Thoracic aorta (tissue), 2 donors: ENCODE measurements around the gene SAE1. TPM values are rescaled to one million over a fixed set of nuclear protein-coding genes. Genes with fewer than 3 reads are reported as not detected.
A peak's percentile ranks its signal among the peaks of the same experiment; 100 is the strongest.

Source experiments
- ATAC-seq: fragments of 150-250 bp; one replicate; pipeline ENCODE4 v1.8.0; 2017; ENCODE audit warnings: low read depth; ENCODE audit not compliant: insufficient number of reproducible peaks, low FRiP score
- DNase-seq: peaks from one replicate; pipeline ENCODE4 v3.0.0-alpha.2; 2020; ENCODE audit warnings: low spot score
- H3K27ac ChIP-seq, 2 donors: fragments of 200-600 bp; sonication (generic); 1 replicate in 1 of 2; 2 replicates in 1 of 2; pipeline ENCODE4 v1.5.1; 2016; ENCODE audit warnings: mild to moderate bottlenecking in 2 of 2, moderate library complexity in 2 of 2
- H3K27me3 ChIP-seq: fragments of 200-600 bp; sonication (generic); replicated peaks from 2 replicates; pipeline ENCODE4 v1.6.0; 2016; ENCODE audit warnings: mild to moderate bottlenecking; ENCODE audit not compliant: insufficient read depth
- H3K36me3 ChIP-seq: fragments of 200-600 bp; sonication (generic); one replicate; pipeline ENCODE4 v1.5.1; 2016
- H3K4me1 ChIP-seq, 2 donors: fragments of 200-600 bp; sonication (generic); 1 replicate in 1 of 2; 2 replicates in 1 of 2; pipeline versions ENCODE4 v1.5.1 to v1.6.0; 2016; ENCODE audit warnings: low read depth in 2 of 2, mild to moderate bottlenecking in 1 of 2; ENCODE audit not compliant: control insufficient read depth in 1 of 2
- H3K4me3 ChIP-seq: fragments of 200-600 bp; sonication (generic); 2 replicates; pipeline ENCODE4 v1.5.1; 2016; ENCODE audit warnings: mild to moderate bottlenecking
- H3K9me3 ChIP-seq: fragments of 200-600 bp; sonication (generic); 2 replicates; pipeline ENCODE4 v1.5.1; 2016
- CTCF ChIP-seq: fragments of 200-600 bp; sonication (generic); IDR thresholded peaks from one replicate; pipeline ENCODE4 v1.5.1; 2019; ENCODE audit warnings: antibody characterized with exemption
- total RNA-seq, 2 donors: library from RNA; depleted of rRNA; stranded (reverse); fragments of >200 nt; gene quantifications; one replicate each; pipeline versions ENCODE4 v1.1.0 to v1.2.3, GENCODE V29; 2016

SAE1 gene
- total RNA-seq, 2 donors from 2014 or later = 39.3 to 50.8 TPM

GRCh38 chr19:47203254-47203653 lies 72.6 kb downstream of the SAE1 start:
- H3K9me3 ChIP-seq = no peaks in the 10 kb centered on the region

GRCh38 chr19:47209319-47210179 lies 78.9 kb downstream of the SAE1 start:
- Histone ChIP-seq H3K27ac (no peak overlapping the region), H3K36me3 (peaks cover 36% of the 10 kb centered on the region), H3K27me3 (no peaks in the 10 kb centered on the region), H3K4me1 (peaks cover 0 to 9% of the 10 kb centered on the region in 2 donors), H3K4me3 (no peak overlapping the region), H3K9me3 (no peaks in the 10 kb centered on the region)
- ATAC-seq = no peak
- no peak for DNase-seq
- TF ChIP-seq CTCF = no peak

More at GRCh38 chr19:47203254-47203653, 72.6 kb downstream of the SAE1 start:
- TF ChIP-seq CTCF = no peak
- no peak for DNase-seq
- Histone ChIP-seq H3K27me3 (no peaks in the 10 kb centered on the region), H3K4me1 (no peaks in the 10 kb centered on the region), H3K4me3 (no peak overlapping the region), H3K36me3 (peaks cover 31% of the 10 kb centered on the region), H3K27ac (no peak overlapping the region)
- ATAC-seq = no peak

- Histone ChIP-seq H3K36me3 (peaks cover 32% of the 10 kb centered on the region), H3K4me3 (no peak overlapping the region), H3K27ac (peak overlapping the region in 1 of 2 donors; percentile 18), H3K27me3 (no peaks in the 10 kb centered on the region), H3K9me3 (no peaks in the 10 kb centered on the region), H3K4me1 (peaks cover 0 to 9% of the 10 kb centered on the region in 2 donors)
- TF ChIP-seq CTCF = no peak
- no peak for ATAC-seq
- no peak for DNase-seq
Observed at GRCh38 chr19:47210180-47210490, 79.5 kb downstream of the SAE1 start.

- DNase-seq = peak; percentile 70
- peak; percentile 69 for ATAC-seq
Observed at GRCh38 chr19:47210689-47211316, 80.2 kb downstream of the SAE1 start.

More at GRCh38 chr19:47210689-47211316, 80.2 kb downstream of the SAE1 start:
- H3K4me3 ChIP-seq = no peak overlapping the region
- peak overlapping the region in 1 of 2 donors; percentile 60 for H3K27ac ChIP-seq
- H3K27me3 ChIP-seq = no peaks in the 10 kb centered on the region
- peaks cover 26% of the 10 kb centered on the region for H3K36me3 ChIP-seq
- peaks cover 0 to 9% of the 10 kb centered on the region in 2 donors for H3K4me1 ChIP-seq
- peak; percentile 84 for TF ChIP-seq CTCF
- H3K9me3 ChIP-seq = no peaks in the 10 kb centered on the region
